ENCODE data around the gene PPP3R1.

The PPP3R1 gene

DNA sequence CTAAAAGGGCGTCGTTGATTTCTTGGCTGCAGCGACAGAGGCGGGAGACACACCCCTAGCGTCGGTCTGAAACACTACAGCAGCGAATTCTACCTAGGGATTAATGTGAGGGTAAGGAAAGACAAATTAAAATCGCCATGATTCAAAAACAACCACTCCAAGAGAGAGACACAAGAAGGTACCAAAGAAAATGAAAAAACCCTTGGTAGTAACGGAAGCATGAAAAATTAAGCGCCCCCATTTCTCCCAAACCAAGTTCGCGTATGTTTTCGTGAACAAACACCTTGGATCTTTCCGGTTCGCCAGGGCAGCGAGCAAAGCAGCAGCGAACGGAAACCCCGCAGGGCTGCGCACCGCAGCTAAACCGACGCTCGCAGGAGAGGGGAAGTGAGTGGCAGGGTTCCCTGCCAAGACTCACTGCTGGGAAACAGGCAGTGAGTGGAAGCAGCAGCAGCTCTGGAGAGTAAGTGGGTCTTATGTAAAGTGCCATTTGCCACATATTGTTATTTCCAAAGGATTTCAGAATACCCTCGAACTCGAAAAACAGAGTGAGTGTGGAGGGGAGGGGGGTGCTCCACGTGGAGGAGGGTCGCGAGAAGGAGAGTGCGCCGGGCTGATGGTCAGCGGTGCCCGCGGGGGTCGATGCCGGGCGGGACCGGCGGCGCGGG lies 1.0 kb downstream of the PPP3R1 start:
- peak overlapping the region; percentile 87 for H3K4me3 ChIP-seq (ENCODE audit: low read length)
- peak; percentile 91 for DNase-seq (ENCODE audit: low read depth)
- TF ChIP-seq, protein P1, sequence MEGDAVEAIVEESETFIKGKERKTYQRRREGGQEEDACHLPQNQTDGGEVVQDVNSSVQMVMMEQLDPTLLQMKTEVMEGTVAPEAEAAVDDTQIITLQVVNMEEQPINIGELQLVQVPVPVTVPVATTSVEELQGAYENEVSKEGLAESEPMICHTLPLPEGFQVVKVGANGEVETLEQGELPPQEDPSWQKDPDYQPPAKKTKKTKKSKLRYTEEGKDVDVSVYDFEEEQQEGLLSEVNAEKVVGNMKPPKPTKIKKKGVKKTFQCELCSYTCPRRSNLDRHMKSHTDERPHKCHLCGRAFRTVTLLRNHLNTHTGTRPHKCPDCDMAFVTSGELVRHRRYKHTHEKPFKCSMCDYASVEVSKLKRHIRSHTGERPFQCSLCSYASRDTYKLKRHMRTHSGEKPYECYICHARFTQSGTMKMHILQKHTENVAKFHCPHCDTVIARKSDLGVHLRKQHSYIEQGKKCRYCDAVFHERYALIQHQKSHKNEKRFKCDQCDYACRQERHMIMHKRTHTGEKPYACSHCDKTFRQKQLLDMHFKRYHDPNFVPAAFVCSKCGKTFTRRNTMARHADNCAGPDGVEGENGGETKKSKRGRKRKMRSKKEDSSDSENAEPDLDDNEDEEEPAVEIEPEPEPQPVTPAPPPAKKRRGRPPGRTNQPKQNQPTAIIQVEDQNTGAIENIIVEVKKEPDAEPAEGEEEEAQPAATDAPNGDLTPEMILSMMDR (IDR thresholded peaks at IDR 0.05; ENCODE audit: insufficient read depth, low read depth, low read length, missing control alignments): peak; percentile 81

DNA sequence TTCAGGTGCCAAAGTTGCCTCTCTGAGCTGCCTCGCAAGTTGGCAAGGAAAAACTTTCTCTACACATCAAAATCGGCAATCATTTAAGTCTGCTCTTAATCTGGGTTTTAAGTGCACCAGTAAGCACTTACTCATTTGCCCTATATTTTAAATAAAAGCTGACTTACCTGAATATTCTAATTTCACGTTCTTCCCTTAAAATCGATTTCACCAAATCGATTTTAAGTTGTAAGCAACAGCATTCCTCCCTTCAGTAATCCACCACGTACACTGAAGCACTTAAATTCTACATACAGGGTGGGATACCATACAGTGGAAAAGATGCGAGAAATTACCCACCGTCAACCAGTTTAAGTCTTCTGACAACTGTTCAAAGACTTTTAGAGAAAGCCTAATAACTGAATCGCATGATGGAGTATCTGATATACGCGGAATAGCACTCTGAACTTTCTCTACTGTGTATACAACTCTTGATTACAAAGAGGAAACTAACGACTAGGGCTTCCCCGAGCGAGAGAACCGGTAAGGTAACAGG lies 1.6 kb downstream of the PPP3R1 start:
- peak; percentile 15 for DNase-seq (ENCODE audit: low read depth)
- TF ChIP-seq, protein P1 (IDR thresholded peaks at IDR 0.05; ENCODE audit: insufficient read depth, low read depth, low read length, missing control alignments): no peak
- H3K4me3 ChIP-seq (ENCODE audit: low read length): peak overlapping the region; percentile 87

DNA sequence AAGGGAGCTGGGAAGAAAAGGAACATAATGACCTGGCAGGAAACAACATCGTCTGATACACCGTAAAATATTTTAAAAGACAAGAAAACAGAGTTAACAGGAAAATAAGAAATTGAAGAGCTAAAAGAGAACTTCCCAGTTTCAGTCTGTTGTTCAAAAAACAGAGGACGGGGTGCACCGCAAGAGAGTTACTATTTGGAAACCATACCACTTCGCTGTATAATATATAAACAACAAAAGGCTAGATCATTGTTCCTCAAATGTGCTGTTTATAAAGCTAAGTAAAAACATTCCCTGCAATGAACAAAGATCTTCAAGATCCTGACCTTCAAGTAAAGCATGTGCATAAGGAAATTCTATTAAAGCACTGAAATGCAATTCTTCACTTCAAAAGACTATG lies 2.1 kb downstream of the PPP3R1 start:
- H3K4me3 ChIP-seq (ENCODE audit: low read length): peak overlapping the region; percentile 87
- TF ChIP-seq, protein P1 (IDR thresholded peaks at IDR 0.05; ENCODE audit: insufficient read depth, low read depth, low read length, missing control alignments): no peak
- no peak for DNase-seq (ENCODE audit: low read depth)

DNA sequence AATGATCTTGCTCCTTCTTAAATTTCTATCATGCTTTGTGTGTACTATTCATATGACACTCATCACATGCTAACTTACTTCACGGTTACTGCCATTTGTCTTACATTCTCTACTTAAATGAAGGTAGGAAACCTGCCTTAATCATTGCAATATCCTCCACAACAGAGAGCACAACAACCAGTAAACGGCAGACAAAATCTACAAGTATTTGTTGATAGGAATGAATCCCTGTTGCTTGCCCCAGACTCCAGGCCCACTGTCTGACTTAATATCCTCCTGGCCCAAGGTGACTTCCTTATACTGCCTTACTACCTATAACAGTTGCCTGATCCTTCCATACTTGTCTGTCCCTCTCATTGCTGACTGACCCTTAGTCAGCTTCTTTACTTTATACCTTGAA lies 3.5 kb downstream of the PPP3R1 start:
- TF ChIP-seq, protein P1 (IDR thresholded peaks at IDR 0.05; ENCODE audit: insufficient read depth, low read depth, low read length, missing control alignments): no peak
- no peak overlapping the region for H3K4me3 ChIP-seq (ENCODE audit: low read length)
- DNase-seq (ENCODE audit: low read depth): no peak

DNA sequence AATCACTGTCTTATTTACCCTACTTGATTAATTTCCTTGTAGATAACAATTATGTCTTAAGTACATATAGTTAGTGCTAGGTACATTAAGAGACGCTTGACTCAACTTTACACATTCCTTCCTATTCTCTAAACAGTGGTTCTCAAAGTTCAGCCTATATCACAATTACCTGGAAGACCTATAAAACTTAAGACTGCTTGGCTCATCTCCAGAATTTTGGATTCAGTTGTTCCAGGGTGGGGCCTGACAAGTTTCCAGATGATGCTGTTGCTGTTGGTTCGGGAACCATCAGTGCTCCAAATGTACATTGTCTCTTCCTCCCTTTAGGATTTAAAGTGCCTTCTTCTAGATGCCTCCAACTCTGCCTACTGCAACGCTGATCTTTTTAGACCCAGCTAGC lies 4.0 kb downstream of the PPP3R1 start:
- no peak for DNase-seq (ENCODE audit: low read depth)
- H3K4me3 ChIP-seq (ENCODE audit: low read length): no peak overlapping the region
- TF ChIP-seq, protein P1 (IDR thresholded peaks at IDR 0.05; ENCODE audit: insufficient read depth, low read depth, low read length, missing control alignments): no peak

DNA sequence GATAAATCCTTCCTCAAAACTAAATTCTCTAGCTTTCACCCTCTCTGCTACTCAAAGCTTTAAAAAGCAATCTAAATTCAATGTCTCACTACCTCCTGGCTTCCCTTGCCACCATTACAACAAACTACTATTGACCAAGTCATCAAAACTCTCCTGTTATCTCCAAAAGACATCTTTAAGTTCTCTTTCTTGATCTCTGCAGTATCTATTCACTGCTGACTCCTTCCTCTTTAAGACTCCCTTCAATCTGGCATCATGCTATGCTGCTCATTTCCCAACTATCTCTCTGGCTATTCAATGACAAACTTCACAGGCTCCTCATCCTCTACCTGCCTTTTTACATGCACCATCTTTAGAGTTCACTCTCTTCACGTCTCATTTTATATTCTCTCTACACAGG lies 5.9 kb downstream of the PPP3R1 start:
- TF ChIP-seq, protein P1 (IDR thresholded peaks at IDR 0.05; ENCODE audit: insufficient read depth, low read depth, low read length, missing control alignments): no peak

DNA sequence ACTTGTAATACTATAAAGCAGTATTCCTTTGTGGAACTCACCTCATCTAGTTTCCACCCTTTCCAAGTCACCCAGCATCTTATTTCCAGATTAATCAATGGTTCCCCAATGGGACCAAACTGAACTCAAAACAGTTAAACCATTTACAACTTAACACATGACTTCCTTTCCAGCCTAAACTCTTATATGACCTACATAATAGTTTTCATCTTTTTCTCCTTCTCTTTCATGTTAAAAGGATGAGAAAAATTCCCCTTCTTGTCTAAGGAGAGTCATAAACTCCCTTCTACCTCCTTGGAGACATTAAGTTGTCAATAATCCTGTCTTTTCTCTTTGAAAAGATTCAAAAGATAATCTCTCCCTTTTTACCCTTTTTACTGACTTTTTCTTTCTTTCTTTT lies 6.7 kb downstream of the PPP3R1 start:
- TF ChIP-seq, protein P1 (IDR thresholded peaks at IDR 0.05; ENCODE audit: insufficient read depth, low read depth, low read length, missing control alignments): no peak
- no peak overlapping the region for H3K4me3 ChIP-seq (ENCODE audit: low read length)
- DNase-seq (ENCODE audit: low read depth): no peak

More for the DNA sequence above, 5.9 kb downstream of the PPP3R1 start:
- no peak for DNase-seq (ENCODE audit: low read depth)
- no peak overlapping the region for H3K4me3 ChIP-seq (ENCODE audit: low read length)

Data from epithelial cell of esophagus (primary cell).